ENCODE data around the gene LIPH.

LIPH gene

GRCh38 chr3:185560676-185561075 is 8.3 kb upstream of the LIPH start:
- TF ChIP-seq CTCF (IDR thresholded peaks at IDR 0.05) = no peak
- no peak for TF ChIP-seq ZFX (IDR thresholded peaks at IDR 0.05; ENCODE audit: borderline replicate concordance)
- peak overlapping the region; percentile 91 for H3K27ac ChIP-seq

DNA sequence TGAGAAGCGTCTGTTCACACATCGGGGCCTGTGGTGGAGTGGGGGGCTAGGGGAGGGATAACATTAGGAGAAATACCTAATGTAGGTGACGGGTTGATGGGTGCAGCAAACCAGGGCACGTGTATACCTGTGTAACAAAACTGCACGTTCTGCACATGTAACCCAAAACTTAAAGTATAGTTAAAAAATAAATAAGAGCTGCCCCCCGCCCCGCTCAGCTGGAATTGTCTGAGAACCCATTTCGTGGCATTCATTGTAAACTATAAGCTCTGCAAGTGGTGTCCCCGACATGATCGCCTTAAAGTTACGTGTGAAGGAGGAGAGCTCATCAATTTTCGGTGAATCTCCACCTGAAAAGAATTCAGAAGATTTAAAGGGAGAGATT is 7.3 kb upstream of the LIPH start:
- TF ChIP-seq CTCF (IDR thresholded peaks at IDR 0.05) = no peak
- no peak for TF ChIP-seq ZFX (IDR thresholded peaks at IDR 0.05; ENCODE audit: borderline replicate concordance)
- peak overlapping the region; percentile 91 for H3K27ac ChIP-seq

DNA sequence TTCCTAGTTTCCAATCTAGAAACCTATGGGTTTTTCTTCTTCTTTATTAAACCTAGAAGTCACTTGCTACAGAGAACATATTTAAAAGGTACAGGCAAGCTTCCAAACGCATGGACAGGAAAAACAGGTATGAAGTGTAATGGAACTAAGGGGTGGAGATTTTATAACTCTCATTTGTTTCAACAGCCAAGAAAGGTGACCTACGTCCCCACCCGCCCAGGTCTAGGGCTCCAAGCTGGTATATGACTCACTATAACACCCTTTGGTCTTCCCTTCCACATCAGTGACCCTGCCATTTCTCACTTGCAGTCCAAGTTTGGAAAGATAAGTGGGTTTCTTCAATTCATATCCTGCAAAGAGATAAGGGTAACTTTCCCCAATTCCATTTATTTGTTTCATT is 6.0 kb upstream of the LIPH start:
- no peak for TF ChIP-seq ZFX (IDR thresholded peaks at IDR 0.05; ENCODE audit: borderline replicate concordance)
- TF ChIP-seq CTCF (IDR thresholded peaks at IDR 0.05) = no peak
- H3K27ac ChIP-seq = peak overlapping the region; percentile 91

- peak overlapping the region; percentile 91 for H3K27ac ChIP-seq
Measured at GRCh38 chr3:185556640-185557039, 4.3 kb upstream of the LIPH start.

DNA sequence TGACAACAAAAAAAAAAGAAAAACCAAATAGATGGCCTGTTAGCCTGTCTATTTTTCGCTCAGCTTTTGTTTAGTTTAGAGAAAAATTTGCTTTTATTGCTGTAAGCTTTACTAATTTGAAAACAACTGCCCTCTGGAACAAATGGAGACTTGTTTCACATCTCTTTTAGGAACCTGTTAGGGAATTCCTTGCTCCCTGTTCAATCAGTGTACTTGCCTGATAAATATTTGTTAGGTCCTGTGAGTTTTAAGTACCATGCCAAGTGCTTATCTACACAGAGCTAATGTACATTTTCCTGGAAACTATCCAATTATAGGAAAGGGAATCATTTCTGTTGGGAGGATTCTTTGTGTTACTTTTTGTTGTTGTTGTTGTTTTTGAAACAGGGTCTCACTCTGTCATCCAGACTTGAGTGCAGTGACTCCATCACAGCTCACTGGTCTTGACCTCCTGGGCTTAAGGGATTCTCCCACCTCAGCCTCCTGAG is 3.5 kb upstream of the LIPH start:
- H3K27ac ChIP-seq = peak overlapping the region; percentile 91
- no peak for TF ChIP-seq CTCF (IDR thresholded peaks at IDR 0.05)
- TF ChIP-seq ZFX (IDR thresholded peaks at IDR 0.05; ENCODE audit: borderline replicate concordance) = no peak

DNA sequence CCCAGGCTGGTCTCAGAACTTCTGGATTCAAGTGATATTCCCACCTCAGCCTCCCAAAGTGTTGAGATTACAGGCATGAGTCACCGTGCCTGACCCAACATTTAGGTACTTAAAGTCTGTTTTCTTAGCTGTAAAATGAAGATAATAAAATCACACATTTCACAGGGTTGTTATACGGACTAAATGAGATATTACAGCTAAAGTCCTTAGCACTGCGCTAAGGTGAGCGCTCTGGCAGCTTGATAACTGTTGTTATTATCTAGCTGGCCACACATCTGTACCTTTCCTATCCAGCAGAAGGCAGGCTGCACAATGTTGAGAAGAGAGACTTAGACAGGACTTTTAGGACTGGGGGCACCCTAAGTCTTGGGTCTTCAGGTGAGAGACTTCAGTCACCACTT is 2.7 kb upstream of the LIPH start:
- TF ChIP-seq CTCF (IDR thresholded peaks at IDR 0.05) (no peak), ZFX (IDR thresholded peaks at IDR 0.05; ENCODE audit: borderline replicate concordance) (no peak)
- peak overlapping the region; percentile 91 for H3K27ac ChIP-seq

DNA sequence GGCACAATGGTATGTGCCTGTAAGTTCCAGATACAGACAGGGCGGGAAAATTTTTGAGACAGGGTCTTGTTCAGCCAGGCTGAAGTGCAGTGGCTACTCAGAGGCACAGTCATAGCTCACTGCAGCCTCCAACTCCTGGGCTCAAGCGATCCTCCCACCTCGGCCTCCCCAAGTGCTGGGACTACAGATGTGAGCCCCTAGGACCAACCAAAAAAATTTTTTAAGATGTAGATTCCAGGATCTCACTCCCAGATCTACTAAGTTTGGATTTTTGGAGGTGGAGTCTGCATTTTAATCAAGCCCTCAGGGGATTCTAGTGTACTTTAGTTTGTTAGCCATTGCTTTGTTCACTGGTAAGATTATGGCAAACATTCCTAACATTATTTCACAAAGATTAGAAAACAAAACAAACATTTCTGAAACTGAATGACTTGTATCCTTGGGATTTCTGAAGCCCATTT is 2.7 kb downstream of the LIPH start:
- H3K27ac ChIP-seq = peak overlapping the region; percentile 91
- TF ChIP-seq CTCF (IDR thresholded peaks at IDR 0.05) (no peak), ZFX (IDR thresholded peaks at IDR 0.05; ENCODE audit: borderline replicate concordance) (no peak)

DNA sequence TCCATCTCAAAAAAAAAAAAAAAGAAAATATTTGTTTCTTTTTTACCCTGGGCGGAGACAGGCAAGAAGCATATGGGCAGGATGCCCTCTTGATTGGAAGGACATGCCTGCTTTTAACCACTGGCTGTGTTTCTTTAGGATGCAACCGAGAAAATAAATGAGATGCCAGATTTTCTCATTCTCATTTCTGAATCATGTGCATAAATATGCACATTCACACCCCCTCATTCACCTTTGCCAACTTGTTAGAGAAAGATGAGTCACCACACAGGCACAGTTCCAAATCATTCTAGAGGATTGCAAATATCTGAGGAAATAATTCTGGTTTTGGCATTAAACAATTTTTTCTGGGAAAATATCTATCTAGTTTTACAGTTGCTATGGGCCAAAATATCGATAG is 3.3 kb downstream of the LIPH start:
- no peak for TF ChIP-seq ZFX (IDR thresholded peaks at IDR 0.05; ENCODE audit: borderline replicate concordance)
- no peak for TF ChIP-seq CTCF (IDR thresholded peaks at IDR 0.05)
- H3K27ac ChIP-seq = peak overlapping the region; percentile 91
